OCI-LY1 (cell line): ENCODE measurements around the gene TPSB2.

Source experiments
- H2AFZ ChIP-seq: fragments of 200-600 bp; sonication (generic), shearing (Covaris generic); 2 replicates; pipeline ENCODE4 v1.6.0; 2014; ENCODE audit warnings: antibody characterized with exemption, mild to moderate bottlenecking, low read length
- H3F3A ChIP-seq: fragments of 200-600 bp; sonication (generic), shearing (Covaris generic); 2 replicates; pipeline ENCODE4 v1.6.0; 2014; ENCODE audit warnings: mild to moderate bottlenecking, antibody characterized with exemption, low read length, moderate library complexity; ENCODE audit not compliant: insufficient read depth
- H3K27ac ChIP-seq: fragments of 200-600 bp; sonication (generic); 2 replicates; pipeline ENCODE4 v1.5.1; 2014; ENCODE audit warnings: low read length, mixed run types, mild to moderate bottlenecking, low read depth; ENCODE audit not compliant: poor library complexity, severe bottlenecking
- H3K27me3 ChIP-seq: fragments of 200-600 bp; sonication (generic); 2 replicates; pipeline ENCODE4 v1.6.0; 2014; ENCODE audit warnings: antibody characterized with exemption, mild to moderate bottlenecking, low read length, moderate library complexity; ENCODE audit not compliant: insufficient read depth
- H3K36me3 ChIP-seq: fragments of 200-600 bp; sonication (generic); 2 replicates; pipeline ENCODE4 v1.6.1; 2014; ENCODE audit warnings: mild to moderate bottlenecking, antibody characterized with exemption, low read length, moderate library complexity, mixed read lengths; ENCODE audit not compliant: insufficient read depth
- H3K4me1 ChIP-seq: fragments of 200-600 bp; sonication (generic); 2 replicates; pipeline ENCODE4 v1.5.1; 2014; ENCODE audit warnings: mild to moderate bottlenecking, low read length, moderate library complexity; ENCODE audit not compliant: insufficient read depth, severe bottlenecking
- H3K4me2 ChIP-seq: fragments of 200-600 bp; sonication (generic), shearing (Covaris generic); 2 replicates; pipeline ENCODE4 v1.6.1; 2014; ENCODE audit warnings: low read length
- H3K4me3 ChIP-seq: fragments of 200-600 bp; sonication (generic); 2 replicates; pipeline ENCODE4 v1.5.1; 2014; ENCODE audit warnings: low read length, low read depth, mild to moderate bottlenecking, mixed read lengths; ENCODE audit not compliant: poor library complexity, severe bottlenecking
- H3K79me2 ChIP-seq: fragments of 200-600 bp; shearing (Covaris generic); 2 replicates; pipeline ENCODE4 v1.6.1; 2016; ENCODE audit warnings: mixed run types, low read length, mixed read lengths; ENCODE audit not compliant: insufficient read depth
- H3K9ac ChIP-seq: fragments of 200-600 bp; sonication (generic), shearing (Covaris generic); 2 replicates; pipeline ENCODE4 v1.6.1; 2014; ENCODE audit warnings: mild to moderate bottlenecking, low read length, mixed read lengths
- H3K9me2 ChIP-seq: fragments of 200-600 bp; sonication (generic), shearing (Covaris generic); 2 replicates; pipeline ENCODE4 v1.6.1; 2014; ENCODE audit warnings: low read depth, mild to moderate bottlenecking, low read length, mixed read lengths
- H3K9me3 ChIP-seq: fragments of 200-600 bp; shearing (Covaris generic); 2 replicates; pipeline ENCODE4 v1.6.1; 2014; ENCODE audit warnings: low read length, mixed read lengths
- H4K20me1 ChIP-seq: fragments of 200-600 bp; sonication (generic), shearing (Covaris generic); 2 replicates; pipeline ENCODE4 v1.6.0; 2016; ENCODE audit warnings: mild to moderate bottlenecking, low read length; ENCODE audit not compliant: insufficient read depth
- EZH2 ChIP-seq: fragments of 200-600 bp; sonication (generic), shearing (Covaris generic); IDR thresholded peaks from 2 replicates; pipeline ENCODE4 v1.8.0; 2017; ENCODE audit warnings: borderline replicate concordance, mixed run types, mild to moderate bottlenecking, antibody characterized with exemption, low read length, moderate library complexity, mixed read lengths
- TF ChIP-seq, protein P1 (sequence below): fragments of 200-600 bp; sonication (generic), shearing (Covaris generic); IDR thresholded peaks from 2 replicates; pipeline ENCODE4 v1.5.1; 2017; ENCODE audit warnings: mild to moderate bottlenecking, antibody characterized with exemption, low read length, moderate library complexity, mixed read lengths

The TPSB2 gene

DNA sequence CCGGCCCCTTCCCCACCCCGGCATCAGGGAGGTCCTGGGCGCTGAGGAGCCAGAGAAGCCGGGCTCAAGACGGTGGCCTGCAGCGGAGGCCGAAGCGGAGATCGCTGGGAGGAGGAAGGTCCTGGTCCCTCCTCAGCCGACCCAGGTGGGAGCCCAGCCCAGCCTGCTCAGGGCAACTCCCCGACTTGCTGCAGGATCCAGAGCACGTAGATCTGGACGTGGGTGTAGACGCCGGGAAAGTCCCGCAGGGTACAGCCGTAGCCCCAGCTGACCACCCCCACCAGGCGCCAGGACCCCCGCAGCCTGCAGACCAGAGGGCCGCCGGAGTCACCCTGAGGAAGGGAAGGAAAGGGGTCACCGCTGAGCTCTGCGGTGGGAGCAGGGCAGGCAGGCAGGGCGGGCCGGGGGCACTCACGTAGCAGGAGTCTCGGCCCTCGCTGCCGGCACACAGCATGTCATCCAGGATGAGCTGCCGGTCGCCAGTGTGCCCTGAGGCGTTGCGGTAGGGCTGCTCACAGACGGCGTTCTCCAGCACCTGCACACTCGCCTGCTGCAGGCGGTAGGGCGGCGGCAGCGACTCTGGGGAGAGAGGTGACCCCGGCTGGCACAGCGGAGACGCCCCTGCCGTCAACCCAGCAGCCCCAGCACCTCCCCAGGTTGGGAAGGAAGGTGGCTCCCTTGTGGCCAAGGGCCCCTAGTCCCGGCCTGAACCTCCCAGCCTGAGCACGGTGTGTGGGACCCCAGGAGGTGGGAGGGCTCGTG, 31.3 kb upstream of the TPSB2 start:
- H3K9me2 ChIP-seq: no peaks in the 10 kb centered on the region
- TF ChIP-seq EZH2: no peak
- TF ChIP-seq, protein P1, sequence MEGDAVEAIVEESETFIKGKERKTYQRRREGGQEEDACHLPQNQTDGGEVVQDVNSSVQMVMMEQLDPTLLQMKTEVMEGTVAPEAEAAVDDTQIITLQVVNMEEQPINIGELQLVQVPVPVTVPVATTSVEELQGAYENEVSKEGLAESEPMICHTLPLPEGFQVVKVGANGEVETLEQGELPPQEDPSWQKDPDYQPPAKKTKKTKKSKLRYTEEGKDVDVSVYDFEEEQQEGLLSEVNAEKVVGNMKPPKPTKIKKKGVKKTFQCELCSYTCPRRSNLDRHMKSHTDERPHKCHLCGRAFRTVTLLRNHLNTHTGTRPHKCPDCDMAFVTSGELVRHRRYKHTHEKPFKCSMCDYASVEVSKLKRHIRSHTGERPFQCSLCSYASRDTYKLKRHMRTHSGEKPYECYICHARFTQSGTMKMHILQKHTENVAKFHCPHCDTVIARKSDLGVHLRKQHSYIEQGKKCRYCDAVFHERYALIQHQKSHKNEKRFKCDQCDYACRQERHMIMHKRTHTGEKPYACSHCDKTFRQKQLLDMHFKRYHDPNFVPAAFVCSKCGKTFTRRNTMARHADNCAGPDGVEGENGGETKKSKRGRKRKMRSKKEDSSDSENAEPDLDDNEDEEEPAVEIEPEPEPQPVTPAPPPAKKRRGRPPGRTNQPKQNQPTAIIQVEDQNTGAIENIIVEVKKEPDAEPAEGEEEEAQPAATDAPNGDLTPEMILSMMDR: no peak
- H3K27ac ChIP-seq: no peak overlapping the region
- H4K20me1 ChIP-seq: no peaks in the 10 kb centered on the region
- H3K4me2 ChIP-seq: no peak overlapping the region
- H3K9me3 ChIP-seq: no peaks in the 10 kb centered on the region
- H3K79me2 ChIP-seq: no peaks in the 10 kb centered on the region
- H2AFZ ChIP-seq: no peak overlapping the region
- H3K9ac ChIP-seq: no peak overlapping the region
- H3K36me3 ChIP-seq: no peaks in the 10 kb centered on the region
- no peak overlapping the region for H3K4me3 ChIP-seq
- no peaks in the 10 kb centered on the region; the same call in 1 of the 2 replicates for H3K27me3 ChIP-seq
- no peaks in the 10 kb centered on the region for H3K4me1 ChIP-seq
- H3F3A ChIP-seq: no peaks in the 10 kb centered on the region

GRCh38 chr16:1260101-1260680, 30.2 kb upstream of the TPSB2 start:
- Histone ChIP-seq H4K20me1 (no peaks in the 10 kb centered on the region), H3F3A (no peaks in the 10 kb centered on the region), H3K9me3 (no peaks in the 10 kb centered on the region), H3K36me3 (no peaks in the 10 kb centered on the region), H3K27ac (no peak overlapping the region), H3K27me3 (no peaks in the 10 kb centered on the region; the same call in 1 of the 2 replicates), H3K4me1 (no peaks in the 10 kb centered on the region), H3K4me3 (no peak overlapping the region), H2AFZ (no peak overlapping the region), H3K79me2 (no peaks in the 10 kb centered on the region), H3K9me2 (no peaks in the 10 kb centered on the region), H3K4me2 (no peak overlapping the region), H3K9ac (no peak overlapping the region)
- TF ChIP-seq, protein P1: no peak
- no peak for TF ChIP-seq EZH2

- no peaks in the 10 kb centered on the region for H3F3A ChIP-seq
- no peaks in the 10 kb centered on the region for H3K4me1 ChIP-seq
- no peaks in the 10 kb centered on the region for H3K36me3 ChIP-seq
- no peak for TF ChIP-seq EZH2
- TF ChIP-seq, protein P1: no peak
- no peaks in the 10 kb centered on the region; the same call in 1 of the 2 replicates for H3K27me3 ChIP-seq
- no peaks in the 10 kb centered on the region for H3K9me3 ChIP-seq
- H3K9me2 ChIP-seq: no peaks in the 10 kb centered on the region
- H4K20me1 ChIP-seq: no peaks in the 10 kb centered on the region
- H3K27ac ChIP-seq: no peak overlapping the region
- no peak overlapping the region for H3K4me3 ChIP-seq
- H3K79me2 ChIP-seq: no peaks in the 10 kb centered on the region
- no peak overlapping the region for H3K9ac ChIP-seq
- no peak overlapping the region for H2AFZ ChIP-seq
- no peak overlapping the region for H3K4me2 ChIP-seq
These were observed 29.7 kb upstream of the TPSB2 start for GRCh38 chr16:1259760-1260068.
